GM19452 (cell line): ENCODE results near the gene ITGAV.
A peak's percentile ranks its signal among the peaks of the same experiment; 100 is the strongest.

Source experiments
- ATAC-seq: cut with Tn5 transposase; IDR thresholded peaks from one replicate; pipeline ENCODE4 v1.9.1; 2021; ENCODE audit not compliant: unreplicated experiment

Gene ITGAV

DNA sequence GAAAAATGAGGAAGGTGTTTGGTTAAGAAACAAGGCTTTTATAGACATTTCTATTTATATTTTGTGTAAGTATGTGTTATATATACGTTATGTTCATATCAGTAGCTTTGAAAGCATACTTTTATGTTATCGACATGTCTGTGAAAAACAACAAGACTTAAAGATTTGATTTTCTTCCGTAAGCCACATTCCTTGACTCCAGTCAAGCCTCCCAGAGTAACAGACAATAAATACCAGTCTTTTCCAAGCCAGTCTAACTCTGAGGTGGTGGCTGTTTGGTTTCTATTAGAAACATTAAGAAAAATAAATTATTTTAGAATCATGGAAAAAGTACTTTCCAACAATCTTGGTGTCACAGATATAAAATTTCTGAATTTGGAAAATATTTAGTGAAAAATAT is 16.3 kb upstream of the ITGAV start:
- ATAC-seq: no peak

DNA sequence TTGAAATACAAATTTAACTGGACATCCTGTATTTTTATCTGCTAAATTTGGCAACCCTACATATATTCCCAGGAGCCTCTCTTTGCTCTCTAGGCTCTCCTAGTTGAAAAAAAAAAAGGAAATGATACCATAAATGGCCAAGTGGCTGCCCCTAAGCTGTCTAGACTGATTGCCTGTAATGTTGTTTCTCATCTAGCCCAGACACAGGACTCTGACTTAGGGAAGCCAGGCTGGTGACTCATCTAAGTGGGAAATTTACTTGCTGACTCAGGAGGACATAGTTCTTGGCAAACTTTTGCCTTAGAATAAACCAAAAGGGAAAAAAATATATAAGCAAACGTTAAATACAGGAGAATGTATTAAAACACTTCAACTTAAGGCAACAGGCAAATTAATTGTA is 14.6 kb upstream of the ITGAV start:
- no peak for ATAC-seq

DNA sequence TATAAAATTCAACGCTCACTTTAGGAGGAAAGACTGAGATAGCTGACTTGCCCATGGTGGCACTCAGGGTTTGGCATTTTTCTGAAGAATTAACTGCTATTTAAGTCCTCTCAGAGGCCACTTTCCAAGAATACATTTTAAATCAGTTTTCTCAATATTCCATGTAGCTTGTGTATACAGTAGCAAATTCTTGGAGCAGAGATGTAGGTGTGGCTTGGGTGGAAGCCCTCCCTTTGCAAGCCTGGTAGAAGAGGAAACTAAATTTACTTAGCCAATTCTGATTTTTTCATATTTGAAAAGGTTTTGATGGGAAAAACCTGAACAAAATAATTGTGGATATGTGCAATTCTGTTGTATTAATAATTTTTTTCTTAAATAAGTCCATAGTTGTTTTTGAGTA is 14.0 kb upstream of the ITGAV start:
- no peak for ATAC-seq

- ATAC-seq: no peak
These were observed 13.2 kb upstream of the ITGAV start for GRCh38 chr2:186576614-186577013.

GRCh38 chr2:186582698-186583097 is 7.2 kb upstream of the ITGAV start:
- ATAC-seq: no peak

DNA sequence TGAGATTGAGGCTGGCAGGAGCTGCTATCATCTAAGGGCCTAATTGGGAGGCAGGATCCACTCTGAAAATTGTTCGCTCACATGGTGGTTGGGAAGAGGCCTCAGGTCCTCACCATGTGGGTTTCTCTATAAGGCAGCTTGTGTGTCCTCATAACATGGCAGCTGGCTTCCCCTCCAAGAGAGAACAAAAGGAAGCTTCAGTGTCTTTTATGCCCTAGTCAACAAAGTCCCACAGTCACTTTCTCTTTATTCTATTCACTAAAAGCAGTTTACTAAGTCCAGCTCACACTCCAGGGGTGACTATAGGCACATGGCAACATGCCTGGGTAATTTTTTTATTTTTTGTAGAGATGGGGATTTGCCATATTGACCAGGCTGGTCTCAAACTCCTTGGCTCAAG is 5.8 kb upstream of the ITGAV start:
- ATAC-seq: no peak

DNA sequence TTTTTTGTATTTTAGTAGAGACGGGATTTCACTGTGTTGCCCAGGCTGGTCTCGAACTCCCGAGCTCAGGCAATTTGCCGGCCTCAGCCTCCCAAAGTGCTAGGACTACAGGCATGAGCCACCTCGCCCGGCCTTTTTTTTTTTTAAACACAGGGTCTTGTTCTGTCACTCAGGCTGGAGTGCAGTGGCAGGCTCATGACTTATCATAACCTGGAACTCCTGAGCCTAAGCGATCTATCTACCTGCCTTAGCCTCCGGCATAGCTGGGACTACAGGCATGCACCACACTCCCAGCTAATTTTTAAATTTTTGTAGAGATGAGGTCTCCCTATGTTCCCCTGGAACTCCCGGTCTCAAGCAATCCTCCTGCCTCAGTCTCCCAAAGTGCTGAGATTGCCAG is 1.4 kb upstream of the ITGAV start:
- ATAC-seq: no peak

DNA sequence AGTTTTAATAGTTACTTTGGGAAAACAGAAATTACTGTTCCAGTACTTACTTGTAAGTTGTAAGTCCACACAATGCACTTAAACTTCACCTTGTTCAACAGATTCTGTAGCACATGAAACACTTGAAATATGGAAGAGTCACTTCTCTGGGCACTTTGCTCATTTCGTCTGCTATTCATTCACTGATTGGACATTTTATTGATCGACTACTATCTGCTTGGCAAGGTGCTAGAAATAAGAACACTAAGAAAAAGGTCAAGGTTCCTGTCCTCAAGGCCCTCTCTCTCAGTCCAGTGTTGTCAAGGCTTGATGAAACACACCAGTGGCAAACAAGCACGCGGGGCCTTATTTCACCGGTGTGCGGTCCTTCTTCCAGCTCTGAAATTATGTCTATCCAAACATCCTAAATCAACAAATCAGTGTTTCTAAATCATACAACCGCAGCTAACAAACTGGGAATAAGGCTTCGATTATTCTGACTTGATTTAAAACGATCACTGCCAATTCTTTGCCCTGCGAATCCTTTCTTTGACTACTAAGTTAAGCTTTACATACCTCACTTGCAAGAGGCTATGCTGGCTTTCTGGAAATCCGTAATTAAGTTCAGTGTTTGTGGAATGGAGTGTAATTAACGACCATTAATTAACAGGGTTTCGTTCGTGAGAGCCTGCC is 780 bp upstream of the ITGAV start:
- ATAC-seq: no peak

DNA sequence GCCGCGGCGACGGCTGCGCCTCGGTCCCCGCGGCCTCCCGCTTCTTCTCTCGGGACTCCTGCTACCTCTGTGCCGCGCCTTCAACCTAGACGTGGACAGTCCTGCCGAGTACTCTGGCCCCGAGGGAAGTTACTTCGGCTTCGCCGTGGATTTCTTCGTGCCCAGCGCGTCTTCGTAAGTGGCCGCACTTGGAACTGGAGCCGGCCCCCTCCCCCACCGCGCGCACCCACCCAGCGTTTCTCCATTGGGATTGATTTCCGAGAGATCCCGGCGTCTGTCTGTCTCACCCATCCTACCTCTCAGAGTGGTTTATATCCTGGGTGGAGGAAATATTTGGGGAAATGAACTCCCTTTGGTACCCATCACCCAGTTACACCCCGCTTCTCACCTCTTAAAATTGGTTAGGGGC is 498 bp downstream of the ITGAV start:
- ATAC-seq: no peak

DNA sequence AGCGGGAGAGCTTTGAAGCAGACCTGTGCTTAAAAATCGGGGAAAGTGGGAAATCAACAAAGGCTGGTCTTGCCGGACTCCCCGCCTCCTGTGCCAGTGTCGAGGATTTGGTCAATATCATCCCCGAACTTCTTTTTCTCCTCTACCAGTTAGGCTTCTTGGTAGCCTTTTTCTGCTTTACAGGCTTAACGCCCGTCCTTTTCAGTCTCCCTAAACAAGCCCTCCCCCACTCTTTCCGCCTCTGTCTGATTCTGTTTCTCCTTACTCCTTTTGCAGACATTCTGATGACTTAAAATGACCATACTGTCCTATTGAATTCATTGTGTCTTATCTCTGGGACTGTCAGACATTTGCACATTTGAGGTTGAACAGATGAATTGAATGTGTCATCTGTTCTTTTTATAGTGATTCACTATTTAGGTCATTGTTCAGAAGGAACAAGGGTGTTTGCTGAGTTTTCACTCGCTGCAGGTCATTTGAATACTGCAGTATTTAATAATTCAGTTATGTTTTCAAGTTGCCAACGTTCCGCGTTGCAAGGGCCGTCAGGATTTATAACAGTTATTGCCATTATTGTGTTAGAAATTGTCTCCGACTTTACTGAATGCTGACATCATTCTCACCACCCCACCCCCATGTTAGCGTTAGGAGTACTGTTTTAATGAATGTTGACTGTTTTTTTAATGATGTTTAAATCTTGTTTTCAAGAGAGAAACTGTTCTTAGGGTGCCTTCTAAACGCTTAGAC is 1.1 kb downstream of the ITGAV start:
- peak; percentile 15 for ATAC-seq

GRCh38 chr2:186591506-186591890 is 1.6 kb downstream of the ITGAV start:
- ATAC-seq: no peak

DNA sequence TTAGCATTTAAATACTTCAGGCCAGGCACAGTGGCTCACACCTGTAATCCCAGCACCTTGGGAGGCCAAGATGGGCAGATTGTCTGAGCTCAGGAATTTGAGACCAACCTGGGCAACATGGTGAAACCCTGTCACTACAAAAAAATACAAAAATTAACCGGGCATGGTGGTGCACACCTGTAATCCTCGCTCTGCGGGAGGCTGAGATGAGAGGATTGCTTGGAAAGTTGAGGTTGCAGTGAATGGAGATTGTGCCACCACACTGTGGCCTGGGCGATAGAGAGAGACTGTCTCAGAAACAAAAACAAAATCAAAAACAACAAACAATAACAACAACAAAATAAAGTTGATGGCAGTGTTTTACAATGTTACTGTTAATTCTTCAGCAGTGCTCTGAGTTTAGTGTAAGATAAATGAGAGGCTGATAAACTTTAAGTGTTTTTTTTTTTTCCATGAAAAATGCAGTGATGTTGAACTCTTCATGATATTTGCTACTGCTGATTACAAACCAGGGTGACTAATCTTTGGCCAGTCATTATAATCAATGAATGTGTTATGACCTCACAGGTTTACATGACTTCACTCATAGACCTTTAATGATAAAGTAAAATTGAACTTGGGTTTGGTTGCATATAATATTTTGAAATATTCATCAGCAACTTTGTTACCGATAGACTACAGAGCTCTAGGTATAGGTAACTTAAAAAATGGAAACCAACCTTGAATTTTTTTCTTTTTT is 2.5 kb downstream of the ITGAV start:
- ATAC-seq: no peak

DNA sequence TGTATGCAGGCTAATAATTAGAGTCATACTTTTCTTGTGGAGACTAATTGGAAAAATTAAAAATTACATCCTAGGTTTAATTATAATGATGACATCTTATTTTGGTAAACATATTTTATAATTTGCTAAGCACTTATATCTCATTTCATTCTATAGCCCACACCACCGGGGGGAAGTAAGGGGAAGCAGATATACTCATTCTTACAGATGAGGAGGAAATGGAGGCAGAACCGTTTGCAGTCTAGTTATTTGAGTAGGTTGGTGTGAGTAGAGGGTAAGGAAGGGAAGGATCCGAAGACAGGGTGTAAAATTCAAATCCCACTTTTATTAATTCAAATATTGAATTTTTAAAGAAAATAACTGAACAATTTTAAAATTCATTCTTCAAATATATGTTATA is 3.7 kb downstream of the ITGAV start:
- ATAC-seq: no peak

DNA sequence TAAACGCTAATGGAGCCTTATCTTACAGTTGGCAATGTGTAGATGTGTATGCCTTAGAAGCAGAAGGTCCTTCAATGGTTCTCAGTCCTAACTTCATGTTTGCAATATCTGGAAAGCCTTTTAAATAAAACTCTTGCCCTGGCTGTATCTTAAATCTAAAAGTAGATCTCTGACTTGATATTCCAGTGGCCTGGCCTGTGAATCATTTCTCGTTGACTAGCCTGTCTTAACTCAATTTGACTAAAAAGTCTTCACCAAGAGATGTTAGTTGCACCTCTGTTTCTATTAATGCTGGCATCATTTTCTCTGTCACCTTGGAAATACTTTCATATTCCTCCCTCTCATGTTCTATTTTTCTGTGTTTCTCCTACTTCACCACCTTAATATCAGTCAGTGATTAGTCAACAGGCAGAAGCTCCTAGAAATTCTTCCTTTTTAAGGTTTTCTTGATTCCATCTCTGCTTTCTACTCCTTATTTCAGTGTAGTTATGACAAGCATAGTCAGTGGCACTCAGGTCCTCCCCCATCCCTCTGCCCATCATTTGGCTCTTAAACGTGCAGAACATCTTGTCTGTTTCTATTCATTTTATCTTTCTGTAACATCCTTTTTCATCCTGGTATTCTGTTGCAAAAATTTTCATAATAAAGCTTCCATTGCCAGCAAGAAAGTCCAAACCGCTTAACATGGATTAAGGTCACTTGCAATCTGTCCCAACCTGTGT is 4.3 kb downstream of the ITGAV start:
- no peak for ATAC-seq

DNA sequence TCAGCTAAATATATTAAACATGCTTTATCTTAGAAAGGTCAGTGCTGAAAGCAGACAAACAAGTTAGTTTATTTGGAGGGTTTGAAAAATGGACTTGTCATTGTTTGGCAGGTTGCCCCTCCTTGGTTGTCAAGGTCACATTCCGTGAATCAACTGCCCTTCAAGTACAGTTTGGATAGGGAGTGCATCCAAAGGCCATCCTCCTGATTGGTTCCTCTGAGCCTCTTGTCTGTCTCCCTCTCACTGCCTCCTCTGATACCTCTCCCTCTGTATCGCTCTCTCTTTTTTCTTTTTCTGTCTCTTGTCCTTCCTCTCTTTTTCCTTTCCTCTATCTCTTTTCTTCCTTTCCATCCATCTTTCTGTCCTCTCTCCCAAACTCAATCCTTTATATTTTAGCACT is 5.4 kb downstream of the ITGAV start:
- no peak for ATAC-seq

DNA sequence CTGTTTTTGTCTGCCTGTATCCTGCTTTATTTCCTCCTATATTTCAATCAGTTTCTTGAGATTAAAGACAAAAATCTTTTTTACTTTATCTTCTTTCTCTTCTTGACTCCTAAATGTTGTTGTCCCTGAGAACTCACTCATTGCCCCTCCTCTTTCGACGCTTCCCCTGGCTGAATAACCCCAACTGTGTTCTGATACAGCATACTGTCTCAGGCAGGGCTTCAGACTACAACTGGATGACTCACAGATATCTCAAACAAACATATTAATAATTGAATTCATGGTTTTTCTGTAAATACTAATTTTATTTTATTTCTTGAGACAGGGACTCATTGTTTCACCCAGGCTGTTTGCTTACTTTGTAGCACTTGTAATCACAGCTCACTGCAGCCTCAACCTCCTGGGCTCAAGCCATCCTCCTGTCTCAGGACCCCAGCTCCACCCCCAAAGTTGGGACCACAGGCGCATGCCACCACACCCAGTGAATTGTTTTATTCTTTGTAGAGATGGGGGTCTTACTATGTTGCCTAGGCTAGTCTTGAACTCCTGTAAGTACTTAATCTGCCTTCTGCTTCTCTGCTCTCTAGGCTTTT is 9.4 kb downstream of the ITGAV start:
- ATAC-seq: no peak

DNA sequence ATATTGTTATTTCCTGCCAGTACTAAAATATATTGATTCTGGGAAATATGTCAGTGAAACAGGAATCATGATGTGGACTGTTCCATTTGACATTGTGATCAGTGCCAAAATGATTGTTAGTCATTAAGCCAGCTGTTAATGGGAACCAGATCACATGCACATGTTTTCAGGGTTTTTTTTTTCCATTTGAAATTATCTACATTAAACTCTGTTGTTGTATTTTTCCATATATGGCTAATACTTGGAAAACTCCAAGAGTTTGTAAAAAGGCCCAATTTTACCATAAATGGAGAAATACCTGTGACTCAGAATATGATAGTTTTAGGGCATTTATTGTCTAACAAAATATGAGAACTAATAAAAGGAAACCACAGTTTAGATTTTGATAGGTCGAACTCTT is 13.4 kb downstream of the ITGAV start:
- ATAC-seq: no peak

- ATAC-seq: no peak
These were observed 15.2 kb downstream of the ITGAV start for GRCh38 chr2:186605041-186605440.

DNA sequence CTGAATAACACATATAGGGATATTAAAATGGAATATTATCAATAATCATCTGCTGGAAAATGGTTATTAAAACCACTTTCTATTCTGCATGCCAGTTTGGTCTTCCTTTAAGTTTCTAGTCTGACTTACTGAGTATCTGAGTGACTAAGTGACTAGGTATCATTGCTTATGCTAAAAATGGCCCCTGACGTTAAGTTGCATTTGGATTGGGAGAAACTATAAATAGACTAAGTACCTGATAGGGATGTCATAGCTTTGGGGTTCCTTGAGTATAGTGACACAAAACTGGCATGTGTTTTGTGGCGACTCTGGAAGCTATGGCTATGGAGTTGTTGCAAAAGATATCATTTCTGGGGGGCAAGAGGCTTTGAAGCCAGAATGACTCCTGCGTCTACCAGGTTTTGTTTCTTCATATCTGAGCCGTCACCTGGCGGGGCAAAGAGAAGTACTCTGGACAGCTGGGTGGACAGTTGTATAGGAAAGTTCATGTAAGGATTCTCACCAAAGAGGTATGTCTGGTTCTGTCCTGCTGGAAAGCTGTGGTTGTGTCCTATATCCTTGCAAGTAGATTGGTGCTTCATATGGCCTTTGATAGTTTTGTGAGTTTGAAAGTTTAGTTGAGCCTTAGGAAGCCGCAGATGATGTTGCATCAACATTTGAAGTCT is 17.9 kb downstream of the ITGAV start:
- ATAC-seq: no peak

DNA sequence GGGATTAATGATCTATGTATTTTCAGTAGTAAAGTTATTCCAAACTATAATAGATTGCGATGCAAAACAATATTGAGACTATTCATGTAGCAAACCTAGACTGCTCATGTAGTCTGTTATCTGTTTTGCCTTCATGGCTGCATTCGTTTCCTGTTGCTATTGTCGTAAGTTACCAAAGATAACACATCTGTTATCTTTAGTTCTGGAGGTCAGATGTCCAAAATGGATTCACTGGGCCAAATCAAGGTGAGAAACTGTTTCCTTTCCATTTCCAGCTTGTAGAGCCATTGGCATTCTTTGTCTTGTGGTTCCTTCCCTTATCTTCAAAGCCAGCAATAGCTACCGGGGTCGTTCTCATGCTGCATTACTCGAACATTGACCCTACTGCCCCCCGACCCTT is 20.9 kb downstream of the ITGAV start:
- no peak for ATAC-seq

GRCh38 chr2:186611526-186611925 is 21.7 kb downstream of the ITGAV start:
- no peak for ATAC-seq
